Activated effector memory CD4-positive, alpha-beta T cell treated with Interleukin-2 at 50 U/mL for 16 hours (primary cell): ENCODE results near the gene GINS1.

Experiments
- DNase-seq: peaks from one replicate; pipeline ENCODE4 v3.0.0-alpha.2; 2020

GINS1 gene

DNA sequence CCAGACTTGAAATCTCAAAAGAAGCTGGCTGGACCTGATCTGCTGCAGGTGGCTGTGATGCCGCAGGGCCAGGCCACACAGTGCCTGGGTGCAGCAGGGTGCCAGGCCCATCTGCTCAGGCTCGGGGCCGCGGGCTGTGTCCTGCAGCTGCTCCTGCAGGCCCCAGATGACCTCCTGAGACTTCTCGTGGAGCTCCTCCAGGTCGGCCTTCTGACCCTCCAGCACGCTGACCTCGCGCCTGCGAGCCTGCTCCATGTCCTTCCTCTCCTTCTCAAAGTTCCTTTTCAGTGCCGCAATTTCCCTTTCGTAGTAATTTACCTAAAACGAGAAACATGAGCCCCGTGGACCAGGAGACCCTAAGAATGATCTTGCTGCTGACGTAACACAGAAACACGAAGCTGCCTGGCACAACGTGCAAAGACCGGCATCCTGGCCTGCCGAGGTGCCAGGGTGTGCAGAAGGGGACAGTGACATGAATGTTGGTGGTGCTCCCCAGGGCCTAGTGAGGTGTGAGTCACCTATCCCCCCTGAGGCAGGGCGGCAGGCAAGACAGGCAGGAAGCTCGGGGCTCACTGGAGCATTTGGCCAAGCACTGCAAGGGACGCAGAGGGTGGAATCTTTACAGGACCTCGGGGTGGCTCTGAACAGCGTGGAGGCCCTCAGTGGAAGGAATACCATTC lies 71.6 kb downstream of the GINS1 start:
- no peak for DNase-seq

DNA sequence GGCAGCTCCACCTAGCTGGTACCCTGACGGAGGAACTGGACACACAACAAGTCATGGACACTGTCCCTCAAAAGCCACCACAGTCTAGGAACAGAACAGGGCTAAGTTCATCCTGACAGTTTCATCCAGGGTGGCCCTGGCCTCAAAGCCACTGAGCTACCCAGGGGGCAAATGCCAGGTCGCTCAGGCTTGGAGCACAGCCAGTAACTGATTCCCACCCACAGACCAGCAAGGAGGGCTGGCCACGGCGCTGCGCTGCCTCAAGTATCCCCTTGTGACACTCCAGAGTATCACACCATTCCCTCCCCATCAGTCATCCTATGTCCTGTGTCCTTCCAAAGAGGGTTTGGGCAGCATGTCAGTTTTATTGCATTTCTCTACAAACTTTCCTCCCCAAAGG lies 72.2 kb downstream of the GINS1 start:
- no peak for DNase-seq

DNA sequence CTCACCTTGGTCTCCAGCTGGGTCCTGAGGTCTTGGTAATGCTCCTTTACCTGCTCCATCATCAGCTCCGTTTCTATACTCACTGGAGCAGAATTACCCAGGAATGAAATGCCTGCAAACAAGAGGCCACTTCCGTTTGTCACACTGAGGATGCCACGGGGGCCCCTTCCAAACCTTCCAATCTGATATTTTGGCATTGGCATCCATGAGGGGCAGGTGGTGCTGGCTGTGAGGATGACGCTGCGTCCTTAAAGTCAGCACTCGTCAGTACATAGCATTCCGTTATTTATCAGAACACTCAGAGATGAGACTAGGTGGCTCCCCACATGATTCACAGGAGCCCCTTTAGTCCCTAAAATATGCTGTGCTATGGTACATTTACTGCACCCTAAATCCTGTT lies 72.7 kb downstream of the GINS1 start:
- DNase-seq: no peak

DNA sequence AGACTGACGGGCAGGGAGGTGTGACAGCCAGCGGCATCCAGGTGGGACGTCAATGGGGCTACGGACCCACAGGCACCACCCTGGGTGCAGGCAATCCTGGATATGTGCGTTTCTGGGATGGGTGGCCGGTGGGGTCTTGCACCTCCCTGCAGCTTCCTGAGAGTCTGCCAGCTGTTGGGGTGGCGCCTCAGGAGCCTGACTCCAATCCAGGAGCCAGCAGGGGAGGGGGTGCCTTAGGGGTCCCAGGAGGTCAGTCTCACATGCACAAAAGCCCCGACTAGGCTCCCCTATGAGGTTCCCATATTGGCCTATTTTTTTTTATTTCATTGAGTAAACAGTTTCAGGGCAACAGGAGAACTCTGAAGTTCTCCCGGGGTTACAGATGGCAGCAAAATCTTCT lies 73.3 kb downstream of the GINS1 start:
- no peak for DNase-seq

DNA sequence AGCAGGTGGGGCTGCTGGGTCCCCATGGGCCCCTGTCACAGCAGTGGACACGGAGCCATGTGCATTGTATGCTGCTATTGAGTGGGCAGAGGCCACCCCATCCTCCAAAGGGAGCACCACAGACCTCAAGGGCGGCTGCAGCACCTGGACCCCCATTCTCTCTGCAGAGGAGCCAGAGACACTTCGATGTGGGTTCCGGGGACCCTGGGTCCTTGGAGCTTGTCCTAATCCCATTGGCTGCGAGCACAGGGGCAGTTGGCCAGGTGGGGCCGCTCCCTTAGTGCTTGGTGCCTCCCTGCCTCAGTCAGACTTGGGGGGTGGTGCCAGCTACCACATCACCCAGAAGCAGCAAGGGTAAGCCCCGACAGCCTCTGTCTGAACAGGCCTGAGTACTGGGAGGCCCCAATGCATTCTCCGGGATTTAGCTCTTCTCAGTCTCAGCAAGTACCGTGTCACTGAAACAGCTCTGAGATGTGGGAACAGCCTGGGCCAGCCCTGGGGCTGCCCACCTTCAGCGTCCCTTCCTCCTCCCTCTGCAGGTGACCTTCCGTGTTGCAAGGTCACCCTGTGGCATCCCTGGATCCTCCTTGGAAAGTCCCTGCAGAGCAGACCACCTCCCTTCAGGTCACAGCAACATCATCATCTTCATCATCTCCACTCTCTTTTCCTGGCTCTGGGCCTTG lies 73.9 kb downstream of the GINS1 start:
- DNase-seq: no peak

DNA sequence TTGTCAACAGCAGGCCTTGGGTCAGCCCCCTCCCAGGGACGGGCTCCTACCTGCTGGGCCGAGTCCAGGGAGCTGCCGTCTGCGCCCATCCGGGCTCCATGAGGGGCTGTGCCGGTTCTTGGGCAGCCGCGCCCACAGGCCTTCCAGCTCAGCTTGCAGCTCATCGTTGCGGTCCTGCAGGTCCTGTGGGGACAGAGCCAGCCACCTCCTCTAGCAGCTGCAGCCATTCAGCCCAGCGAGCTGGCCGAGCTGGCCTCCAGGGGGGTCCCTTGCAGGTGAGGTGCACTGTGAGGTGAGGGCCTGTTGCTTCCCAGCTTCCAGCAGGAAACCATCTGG lies 74.4 kb downstream of the GINS1 start:
- no peak for DNase-seq

DNA sequence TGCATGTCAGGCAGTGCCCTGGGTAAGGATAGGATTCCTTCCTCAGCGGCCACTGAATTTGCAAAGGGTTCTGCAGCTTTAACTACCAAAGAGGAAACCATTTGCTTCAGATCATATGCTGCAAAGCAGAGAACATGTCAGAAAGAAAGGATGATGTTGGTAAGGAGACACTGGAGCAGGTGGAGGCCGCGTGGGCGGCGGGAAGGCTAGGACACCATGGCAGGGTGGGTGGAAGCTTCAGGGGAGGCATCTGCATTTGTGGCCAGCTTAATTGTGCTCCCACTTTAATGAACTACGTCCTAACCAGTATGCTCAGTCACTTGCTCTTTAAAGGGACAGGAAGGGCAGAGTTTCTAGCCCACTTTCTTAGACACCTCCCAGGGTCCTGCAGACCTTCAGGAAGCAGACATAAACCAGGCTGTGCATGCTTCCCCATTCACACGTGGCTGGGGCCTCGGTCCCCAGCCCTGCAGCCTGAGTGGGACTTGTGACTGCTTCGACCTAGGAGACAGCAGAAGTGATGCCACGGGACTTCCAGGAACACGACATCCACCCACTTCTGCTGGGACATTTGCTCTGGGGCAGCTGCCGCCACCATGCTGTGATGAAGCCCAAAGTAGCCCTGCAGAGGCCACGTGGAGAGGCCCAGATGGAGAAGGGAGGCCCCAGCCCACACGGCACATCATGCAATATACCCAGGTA lies 76.1 kb downstream of the GINS1 start:
- no peak for DNase-seq

DNA sequence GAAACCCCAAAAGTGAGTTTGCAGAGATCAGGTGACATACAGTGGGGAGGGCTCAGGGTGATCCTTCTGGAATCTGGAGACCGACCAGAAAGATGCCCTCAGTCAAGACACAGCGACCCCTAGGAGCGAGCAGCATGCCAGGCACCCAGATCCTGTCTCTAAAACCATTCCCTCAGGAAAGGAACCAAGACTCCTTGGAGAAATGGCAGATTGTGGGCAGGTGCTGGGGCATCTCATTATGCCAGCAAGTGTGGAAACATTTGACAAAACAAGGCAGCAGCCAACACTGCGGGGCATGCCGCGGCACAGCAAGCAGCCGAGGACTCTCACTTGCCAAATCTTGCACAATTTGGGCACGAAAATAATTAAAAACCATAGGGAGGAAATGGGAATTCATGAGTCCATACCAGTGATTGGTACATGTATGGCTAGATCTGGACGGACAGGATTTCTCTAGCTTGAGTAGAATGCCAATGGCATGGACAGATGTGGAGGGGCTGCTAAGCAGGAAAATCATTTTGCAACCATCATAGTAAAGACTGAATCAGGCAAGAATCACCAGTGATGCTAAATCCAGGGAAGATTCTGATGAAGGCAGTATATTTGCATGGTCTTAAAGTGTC lies 76.9 kb downstream of the GINS1 start:
- no peak for DNase-seq

DNA sequence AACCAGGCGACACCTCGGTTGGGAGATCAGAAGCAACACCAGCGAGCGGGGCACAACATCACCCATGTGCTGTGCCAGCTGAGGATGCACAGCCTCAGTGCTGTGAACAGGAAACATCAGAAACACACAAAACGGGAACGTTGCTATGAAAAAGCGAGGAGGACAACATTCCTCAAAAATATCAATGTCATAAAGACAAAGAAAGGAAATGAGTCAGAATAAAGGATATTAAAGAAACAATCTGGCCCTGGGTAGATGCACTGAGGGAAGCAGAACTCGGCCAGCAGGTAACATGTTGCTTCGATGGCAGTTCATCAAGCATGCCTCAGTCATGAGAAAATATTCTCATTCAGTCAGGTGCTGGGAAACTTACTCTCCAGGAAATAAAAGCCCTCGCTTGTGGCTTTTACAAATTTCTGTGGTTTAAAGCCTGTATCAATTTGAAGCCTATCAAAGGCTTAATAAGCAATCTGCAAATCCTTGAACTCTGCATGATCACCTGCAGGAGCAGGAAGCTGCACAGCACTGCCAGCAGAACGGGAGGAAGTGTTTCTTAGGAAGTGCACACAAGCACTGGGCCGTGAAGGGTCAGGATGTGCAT lies 77.5 kb downstream of the GINS1 start:
- no peak for DNase-seq

DNA sequence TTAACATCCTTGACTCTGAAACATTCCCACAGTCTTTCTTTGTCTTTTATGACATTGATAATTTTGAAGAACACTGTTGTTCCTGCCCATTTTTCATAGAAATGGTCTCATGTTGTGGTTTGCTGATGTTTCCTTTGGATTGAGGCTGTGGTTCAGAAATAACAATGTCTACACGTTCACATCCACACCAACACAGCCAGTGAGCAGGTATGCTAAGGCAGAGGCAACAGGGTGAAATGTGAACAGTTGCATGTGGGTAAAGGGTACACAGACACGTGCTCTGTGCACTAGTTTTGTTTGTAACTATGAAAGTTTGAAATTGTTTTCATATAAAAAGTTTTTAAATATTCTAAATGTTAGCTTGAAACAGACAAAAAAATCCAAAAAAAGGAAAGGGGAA lies 78.4 kb downstream of the GINS1 start:
- no peak for DNase-seq

DNA sequence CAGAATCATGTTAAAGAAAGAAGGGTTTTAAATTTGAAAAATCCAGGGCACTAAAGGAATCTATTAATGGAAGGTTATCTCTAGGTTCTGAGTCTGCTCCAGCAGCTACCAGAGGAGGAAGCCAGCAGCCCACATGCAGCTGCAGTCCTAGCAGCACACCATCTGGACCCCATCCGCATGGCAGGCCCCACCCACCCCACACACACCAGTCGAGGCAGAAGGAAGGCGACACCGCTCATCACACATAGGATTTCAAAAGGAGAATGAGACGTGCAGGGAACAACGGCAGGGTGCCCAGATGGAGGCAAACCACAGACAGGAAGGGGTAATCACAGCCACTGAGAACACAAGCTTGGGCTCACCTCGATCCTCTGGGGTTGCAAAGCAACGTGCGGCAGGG lies 78.9 kb downstream of the GINS1 start:
- DNase-seq: no peak

DNA sequence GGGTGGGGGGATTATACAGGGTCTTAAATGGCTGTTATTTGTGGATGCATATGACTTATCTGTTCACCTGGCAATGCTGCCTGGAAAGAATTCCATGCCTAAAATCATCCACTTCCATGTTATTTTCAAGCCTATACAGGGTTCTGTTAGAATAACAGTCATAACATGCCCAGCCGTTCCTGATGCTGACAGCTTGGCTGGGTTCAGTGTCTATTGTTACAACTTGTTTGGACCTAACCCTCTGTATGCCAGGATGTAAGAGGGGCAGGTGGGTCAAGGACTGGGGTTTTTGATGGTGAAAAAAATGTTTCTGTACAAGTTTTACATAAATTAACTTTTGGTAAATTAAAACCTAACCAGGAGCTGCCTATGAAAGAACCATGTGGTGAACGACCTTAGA lies 79.8 kb downstream of the GINS1 start:
- DNase-seq: no peak

DNA sequence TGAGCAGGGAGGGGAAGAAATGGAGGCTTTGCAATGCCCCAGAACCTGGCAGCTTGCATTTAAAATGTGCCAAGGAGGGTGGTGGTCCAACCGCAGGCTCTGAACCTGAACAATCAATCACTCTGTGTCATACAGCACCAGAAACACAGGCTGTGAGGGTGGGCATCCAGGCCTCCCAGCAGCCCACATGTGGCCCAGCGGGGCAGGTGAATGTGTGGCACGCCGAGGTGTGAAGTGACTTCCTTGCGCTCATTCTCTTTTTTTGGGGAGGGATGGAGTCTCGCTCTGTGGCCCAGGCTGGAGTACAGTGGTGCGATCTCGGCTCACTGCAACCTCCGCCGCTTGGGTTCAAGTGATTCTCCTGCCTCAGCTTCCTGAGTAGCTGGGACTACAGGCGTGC lies 80.5 kb downstream of the GINS1 start:
- no peak for DNase-seq

DNA sequence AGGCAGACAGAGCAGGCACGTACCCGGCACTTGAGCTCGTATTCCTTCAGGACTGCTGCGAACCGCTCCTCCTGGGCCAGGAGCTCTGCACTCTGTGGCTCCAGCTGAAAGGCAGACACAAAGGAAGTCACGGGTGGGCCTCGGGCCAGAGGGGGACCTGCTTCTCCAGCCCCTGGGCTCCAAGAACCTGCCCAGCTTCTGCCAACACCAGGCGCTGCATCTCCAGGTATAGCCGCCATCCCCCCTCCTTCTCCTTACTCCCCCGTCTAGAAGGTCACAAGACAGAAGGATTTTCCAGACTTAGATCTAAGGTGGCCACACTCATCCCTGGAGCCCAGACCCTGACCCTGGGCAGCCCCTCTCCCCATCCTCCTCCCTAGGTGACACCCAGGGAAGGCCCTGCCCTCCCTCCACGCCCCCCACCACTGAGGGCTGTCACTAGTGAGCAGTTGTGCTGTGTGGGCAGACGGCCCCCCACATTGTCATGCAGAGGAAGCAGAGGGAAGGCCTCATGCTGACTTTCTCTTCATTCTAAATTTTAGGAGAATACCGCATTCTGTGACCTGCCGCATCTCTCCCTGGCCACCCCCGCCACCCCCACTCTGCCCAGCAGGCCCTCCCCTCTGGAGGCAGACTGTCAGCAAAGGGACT lies 81.9 kb downstream of the GINS1 start:
- no peak for DNase-seq

DNA sequence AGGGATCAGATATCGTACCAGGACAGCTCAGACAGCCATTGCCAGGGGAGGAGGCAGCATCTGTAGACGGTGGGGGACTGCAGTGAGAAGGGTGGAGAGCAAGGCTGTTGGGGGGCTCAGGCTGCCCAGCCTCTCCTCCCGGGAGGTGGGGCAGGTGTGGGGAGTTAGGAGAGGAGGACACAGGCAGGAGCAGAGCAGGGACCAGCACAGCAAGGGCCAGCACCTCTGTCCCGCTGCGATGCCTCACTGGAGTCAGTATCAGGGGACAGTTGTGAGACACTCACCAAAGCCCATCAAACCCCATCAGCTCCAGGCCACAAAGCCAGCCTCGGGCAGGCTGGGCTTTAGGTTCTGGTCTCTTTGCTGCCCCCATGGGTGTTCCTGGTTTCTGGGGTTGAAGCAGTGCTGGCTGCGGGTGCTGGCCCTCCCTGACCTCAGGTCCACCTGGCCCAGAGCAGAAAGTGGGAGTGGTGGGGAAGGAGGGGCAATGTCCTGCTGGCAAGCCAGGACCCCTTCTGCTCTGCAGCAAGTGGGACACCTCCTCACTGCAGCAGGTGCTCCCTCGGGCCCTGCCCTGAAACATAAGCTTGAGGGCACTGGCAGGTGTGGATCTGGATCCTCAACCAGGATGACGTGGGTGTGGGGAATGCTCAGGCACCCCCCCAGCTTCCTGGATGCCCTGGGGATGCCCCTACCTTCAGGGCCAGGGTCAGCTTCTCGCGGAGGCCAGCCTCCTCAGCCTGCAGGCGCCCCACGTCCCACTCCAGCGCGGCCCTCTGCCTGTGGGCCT lies 83.4 kb downstream of the GINS1 start:
- DNase-seq: no peak

DNA sequence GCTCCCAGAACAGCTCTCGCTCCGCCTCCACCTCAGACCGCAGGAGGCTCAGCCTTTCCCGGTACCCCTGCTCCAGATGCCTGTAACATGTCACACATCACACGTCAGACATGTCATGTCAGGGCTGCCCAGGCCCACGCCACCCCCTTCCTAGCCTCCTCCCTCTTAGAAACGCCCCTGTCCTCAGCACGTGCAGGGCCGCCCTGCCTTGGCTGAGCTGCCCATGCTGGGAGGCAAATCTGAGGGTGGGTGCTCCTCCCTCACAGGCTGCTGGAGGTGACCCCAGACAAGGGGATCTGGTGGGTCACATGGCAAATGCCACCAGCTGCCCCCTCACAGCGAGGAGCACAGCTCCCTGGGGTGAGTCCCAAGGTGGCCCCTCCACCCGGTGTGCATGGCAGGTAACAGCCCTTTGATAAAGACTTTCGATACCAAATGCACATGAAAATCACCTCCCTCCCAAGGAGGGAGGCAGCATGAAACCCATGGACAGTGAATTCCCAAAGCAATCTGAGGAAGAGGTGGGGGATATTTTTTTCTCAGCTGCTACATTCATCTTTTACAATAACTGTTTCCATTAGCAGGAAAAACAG lies 84.1 kb downstream of the GINS1 start:
- DNase-seq: no peak

DNA sequence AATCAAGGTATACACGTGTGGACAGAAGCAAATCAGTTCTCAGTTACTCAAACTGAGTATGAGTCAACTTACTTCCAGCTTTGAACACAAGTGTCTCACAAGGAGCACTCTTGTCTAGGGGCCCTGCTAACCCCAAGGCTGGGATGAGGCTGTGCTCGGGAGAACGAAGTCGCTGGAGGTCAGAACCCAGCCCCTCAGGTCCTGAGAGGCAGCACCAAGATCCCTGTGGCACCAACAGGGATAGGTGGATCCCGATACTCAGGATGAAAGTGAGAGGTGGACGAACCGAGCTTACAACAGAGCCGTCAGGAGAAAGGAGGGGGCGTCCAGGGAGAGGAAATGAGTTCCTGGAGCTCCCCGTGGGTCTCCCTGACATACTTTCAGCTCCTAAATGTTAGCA lies 85.7 kb downstream of the GINS1 start:
- DNase-seq: no peak

DNA sequence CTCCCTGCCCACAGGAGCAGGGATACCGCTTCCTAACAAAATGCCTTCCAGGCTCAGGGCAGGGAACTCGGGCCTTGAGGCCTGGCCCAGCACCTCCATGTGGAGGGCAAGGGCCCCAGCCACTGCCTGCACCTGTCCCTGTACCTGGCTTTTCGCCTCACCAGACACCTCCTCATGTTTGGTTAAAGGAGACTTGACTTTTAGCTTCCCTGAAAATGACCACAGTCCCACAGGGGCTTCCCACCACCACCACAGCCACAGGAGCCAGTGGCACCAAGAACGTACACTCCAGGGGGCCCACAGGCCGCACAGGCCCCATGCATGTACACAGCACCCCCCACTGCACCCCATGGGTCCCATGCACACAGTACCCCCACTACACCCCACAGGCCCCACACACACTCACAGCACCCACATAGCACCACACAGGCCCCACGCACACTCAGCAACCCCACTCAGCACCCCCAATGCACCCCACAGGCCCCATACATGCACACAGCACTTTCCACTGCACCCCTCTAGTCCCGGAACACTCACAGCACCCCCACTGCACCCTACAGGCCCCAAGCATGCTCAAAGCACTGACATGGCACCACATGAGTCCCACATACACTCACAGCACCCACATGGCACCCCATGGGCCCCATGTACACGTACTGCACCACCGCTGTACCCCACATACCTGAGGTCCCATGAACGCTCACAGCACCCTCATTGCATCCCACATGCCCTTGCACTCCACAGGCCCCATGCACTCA lies 86.5 kb downstream of the GINS1 start:
- DNase-seq: no peak

DNA sequence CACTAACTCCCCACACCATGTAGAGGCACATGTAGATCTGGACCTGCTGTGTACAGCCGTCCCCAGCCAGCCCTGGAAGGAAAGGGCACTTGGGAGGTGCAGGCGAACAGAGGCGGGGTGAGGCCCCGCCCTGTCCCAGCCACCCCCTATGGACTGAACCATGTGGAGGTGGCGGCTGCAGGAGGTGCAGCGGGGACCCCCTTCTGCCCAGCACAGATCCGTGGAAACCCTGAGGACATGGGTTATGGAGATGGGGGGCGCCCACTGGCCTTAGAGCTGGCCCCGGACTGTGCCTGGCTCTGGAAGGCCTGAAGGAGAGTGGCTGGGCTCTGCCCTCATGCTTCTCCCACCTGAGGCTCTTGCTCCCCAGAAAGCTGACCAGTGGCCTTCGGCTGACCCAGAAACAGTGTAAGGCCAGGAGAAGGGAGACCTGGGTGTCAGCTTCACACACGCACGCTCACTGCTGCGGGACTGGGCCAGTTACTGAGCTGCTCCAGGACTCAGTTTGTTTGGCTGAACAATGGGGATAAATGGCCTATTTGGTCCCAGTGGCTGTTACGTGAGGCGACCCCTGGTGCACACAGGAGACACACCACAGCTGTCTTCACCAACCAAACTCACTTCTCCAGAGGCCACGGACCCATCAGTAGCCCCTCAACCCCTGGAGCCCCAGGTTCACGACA lies 87.2 kb downstream of the GINS1 start:
- DNase-seq: no peak

DNA sequence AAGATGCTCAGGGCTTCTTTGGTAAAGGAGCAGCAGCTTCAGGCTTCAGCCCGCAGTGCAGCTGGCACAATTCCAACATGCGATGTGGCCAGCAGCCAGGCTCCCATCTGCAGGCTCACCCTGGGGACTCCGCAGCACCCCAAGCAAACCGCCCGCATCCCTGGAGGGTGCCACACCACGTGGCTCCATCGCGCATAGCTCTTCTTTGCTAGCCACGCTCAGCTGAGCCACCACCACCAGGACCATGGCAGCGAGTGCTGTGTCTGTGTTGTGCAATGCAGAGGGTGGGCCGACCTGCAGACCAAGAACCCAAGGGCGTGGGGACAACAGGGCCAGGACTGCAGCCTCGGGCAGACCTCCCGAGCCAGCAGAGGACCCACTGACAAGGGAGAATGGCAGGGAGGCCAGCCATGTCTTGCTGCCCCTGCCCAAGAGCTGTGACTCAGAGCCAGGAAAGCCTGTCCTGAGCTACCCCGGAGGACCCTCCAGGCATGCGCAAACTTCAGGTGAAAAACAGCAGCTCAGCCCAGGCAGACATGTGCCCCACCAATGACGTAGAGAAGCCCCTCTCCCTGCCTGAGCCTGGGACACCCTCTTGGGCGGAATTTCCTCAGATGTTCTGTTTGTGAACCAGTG lies 87.8 kb downstream of the GINS1 start:
- DNase-seq: no peak
